AML-193 (cell line): ENCODE measurements around the gene ZNF76.
"Not testable (repeated sequence)": the region's sequence is repeated elsewhere in the genome, so short reads cannot be mapped to it uniquely, and the experiment has no call there.

Experiments
- DNase-seq, 2 experiments: peaks; one replicate each; lab custom pipeline; 2025; lab: John Stamatoyannopoulos, UW

Gene ZNF76

GRCh38 chr6:35330541-35331119 is 71.1 kb downstream of the ZNF76 start:
- DNase-seq = no peak

- DNase-seq = not testable (repeated sequence)
Measured at GRCh38 chr6:35332074-35332887, 72.7 kb downstream of the ZNF76 start.

GRCh38 chr6:35341557-35341956 is 82.0 kb downstream of the ZNF76 start:
- DNase-seq = no peak

GRCh38 chr6:35342258-35343091 is 82.9 kb downstream of the ZNF76 start, which contains the start of gene PPARD:
Gene PPARD, plus strand, starts transcription at chr6:35342558. Its CDS starts 68,530 bp downstream, at chr6:35411088.
- peak; percentile 90 to 94 for DNase-seq

- DNase-seq = peak; percentile 81 to 84
Measured at GRCh38 chr6:35343092-35343834, 83.7 kb downstream of the ZNF76 start.

GRCh38 chr6:35343835-35344550 is 84.5 kb downstream of the ZNF76 start:
- no peak for DNase-seq
